Astrocyte of the cerebellum (primary cell): ENCODE results near the gene PRELID3B.

ENCODE experiments used
- DNase-seq: peaks from one replicate; pipeline ENCODE4 v3.0.0-alpha.2; 2011; ENCODE audit warnings: low read depth
- H3K4me3 ChIP-seq: 2 replicates; pipeline ENCODE4 v1.5.1; 2011; ENCODE audit warnings: mild to moderate bottlenecking, low read depth, low read length, moderate library complexity
- in situ Hi-C: cut with HindIII; loops from 2 replicates; pipeline ENCODE4 v1.10.0; 2017; ENCODE audit warnings: low sequenced_read_pairs
- TF ChIP-seq, protein P1 (sequence below): IDR thresholded peaks from 2 replicates; pipeline ENCODE4 v1.5.1; 2012; ENCODE audit warnings: low read length, low read depth, moderate library complexity, mild to moderate bottlenecking; ENCODE audit errors: missing control alignments

PRELID3B gene

DNA sequence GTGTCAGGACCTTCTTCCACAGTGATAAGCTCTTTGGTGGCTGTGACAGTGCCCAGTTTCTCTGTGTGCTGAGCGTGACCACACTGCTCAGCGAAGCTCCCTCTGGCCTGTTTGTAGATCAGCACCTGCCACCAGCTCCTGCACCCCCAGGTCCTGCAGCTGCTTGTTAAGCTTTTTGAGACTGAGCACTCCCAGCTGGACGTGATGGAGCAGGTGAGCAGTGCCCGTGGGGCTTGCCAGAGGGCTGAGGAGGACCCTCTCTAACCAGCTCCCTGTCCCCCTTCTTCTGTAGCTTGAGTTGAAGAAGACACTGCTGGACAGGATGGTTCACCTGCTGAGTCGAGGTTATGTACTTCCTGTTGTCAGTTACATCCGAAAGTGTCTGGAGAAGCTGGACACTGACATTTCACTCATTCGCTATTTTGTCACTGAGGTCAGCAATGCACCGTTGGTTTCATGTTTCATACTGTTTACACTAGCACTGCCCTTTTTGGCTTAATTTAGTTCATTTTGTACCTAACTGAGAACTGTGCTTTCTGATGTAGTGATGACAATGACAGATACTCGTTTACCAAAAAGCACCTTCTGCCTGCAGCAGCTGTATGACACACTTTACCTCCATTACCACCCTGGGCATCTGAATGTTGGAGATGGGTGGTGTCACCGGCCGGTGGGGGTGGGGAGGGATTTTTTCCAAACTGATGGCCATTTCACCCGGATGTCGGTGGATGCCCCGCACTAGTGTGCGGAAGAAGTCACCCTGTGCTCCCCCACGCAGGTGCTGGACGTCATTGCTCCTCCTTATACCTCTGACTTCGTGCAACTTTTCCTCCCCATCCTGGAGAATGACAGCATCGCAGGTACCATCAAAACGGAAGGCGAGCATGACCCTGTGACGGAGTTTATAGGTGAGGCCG lies 49.0 kb downstream of the PRELID3B start:
- DNase-seq = no peak
- TF ChIP-seq, protein P1, sequence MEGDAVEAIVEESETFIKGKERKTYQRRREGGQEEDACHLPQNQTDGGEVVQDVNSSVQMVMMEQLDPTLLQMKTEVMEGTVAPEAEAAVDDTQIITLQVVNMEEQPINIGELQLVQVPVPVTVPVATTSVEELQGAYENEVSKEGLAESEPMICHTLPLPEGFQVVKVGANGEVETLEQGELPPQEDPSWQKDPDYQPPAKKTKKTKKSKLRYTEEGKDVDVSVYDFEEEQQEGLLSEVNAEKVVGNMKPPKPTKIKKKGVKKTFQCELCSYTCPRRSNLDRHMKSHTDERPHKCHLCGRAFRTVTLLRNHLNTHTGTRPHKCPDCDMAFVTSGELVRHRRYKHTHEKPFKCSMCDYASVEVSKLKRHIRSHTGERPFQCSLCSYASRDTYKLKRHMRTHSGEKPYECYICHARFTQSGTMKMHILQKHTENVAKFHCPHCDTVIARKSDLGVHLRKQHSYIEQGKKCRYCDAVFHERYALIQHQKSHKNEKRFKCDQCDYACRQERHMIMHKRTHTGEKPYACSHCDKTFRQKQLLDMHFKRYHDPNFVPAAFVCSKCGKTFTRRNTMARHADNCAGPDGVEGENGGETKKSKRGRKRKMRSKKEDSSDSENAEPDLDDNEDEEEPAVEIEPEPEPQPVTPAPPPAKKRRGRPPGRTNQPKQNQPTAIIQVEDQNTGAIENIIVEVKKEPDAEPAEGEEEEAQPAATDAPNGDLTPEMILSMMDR = no peak
- no peak overlapping the region for H3K4me3 ChIP-seq
- in situ Hi-C loops = no loop called here

DNA sequence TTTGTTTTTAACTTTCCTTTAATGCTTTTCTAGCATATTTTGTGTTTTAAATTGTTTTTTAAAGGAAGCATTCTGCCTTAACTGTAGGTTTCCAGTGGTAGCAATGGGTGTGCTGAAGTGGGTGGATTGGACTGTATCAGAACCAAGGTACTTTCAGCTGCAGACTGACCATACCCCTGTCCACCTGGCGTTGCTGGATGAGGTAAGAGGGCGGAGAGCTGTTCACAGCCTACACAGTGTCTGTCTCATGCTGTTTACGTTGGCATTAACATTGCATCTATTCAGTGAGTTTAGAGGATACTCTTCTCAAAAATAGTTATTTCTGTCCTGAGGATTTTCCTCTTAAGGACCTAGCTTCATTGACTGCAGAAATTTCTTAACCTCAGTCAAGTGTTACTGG lies 49.7 kb downstream of the PRELID3B start:
- in situ Hi-C loops = no loop called here
- DNase-seq = no peak

DNA sequence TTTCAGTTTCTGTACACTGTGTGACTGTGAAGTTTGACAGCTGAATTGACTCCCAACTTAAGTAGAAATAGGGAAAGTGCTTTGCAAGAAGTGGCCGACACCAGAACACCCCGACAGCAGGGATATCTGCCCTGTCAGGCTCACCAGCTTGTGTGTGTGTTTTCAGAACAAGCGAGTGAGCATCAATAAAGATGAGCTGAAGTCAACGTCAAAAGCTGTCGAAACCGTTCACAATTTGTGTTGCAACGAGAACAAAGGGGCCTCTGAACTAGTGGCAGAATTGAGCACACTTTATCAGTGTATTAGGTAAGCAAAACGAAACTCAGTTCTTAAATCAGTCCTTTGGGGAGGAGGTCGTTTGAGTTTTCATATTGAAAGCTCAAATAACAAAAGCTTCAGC lies 50.9 kb downstream of the PRELID3B start:
- no peak overlapping the region for H3K4me3 ChIP-seq
- TF ChIP-seq, protein P1 = no peak
- no peak for DNase-seq
- in situ Hi-C loops = no loop called here

More for the DNA sequence above, 49.7 kb downstream of the PRELID3B start:
- no peak overlapping the region for H3K4me3 ChIP-seq
- TF ChIP-seq, protein P1 = no peak

DNA sequence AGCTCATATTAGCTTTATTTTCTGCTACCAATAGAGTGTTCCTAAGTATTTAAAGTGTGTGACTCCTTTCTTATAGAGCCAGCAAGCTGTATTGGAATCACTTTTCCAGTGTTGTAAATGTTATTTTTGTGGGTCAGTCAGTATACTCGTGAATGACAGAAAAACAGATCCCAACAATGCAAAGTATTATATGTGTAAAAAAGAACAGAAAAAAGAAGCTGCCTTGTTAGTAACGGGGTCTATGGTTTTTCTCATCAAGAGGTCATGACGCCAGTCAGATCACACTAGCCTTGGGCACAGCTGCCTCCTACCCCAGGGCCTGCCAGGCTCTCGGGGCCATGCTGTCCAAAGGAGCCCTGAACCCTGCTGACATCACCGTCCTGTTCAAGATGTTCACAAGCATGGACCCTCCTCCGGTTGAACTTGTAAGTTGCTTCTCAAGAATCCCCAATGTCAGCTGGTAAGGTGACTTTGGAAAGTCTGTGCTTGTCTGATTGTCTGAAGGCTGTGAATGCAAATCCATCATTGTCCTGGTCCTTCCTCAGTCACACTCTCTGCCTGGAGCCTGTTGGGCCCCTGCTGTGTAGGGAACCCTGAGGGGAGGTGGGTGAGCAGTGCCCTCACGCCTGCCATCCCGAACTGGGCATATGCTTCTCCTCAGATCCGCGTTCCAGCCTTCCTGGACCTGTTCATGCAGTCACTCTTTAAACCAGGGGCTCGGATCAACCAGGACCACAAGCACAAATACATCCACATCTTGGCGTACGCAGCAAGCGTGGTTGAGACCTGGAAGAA lies 51.7 kb downstream of the PRELID3B start:
- DNase-seq = no peak
- H3K4me3 ChIP-seq = no peak overlapping the region
- in situ Hi-C loops = no loop called here
- TF ChIP-seq, protein P1 = no peak

DNA sequence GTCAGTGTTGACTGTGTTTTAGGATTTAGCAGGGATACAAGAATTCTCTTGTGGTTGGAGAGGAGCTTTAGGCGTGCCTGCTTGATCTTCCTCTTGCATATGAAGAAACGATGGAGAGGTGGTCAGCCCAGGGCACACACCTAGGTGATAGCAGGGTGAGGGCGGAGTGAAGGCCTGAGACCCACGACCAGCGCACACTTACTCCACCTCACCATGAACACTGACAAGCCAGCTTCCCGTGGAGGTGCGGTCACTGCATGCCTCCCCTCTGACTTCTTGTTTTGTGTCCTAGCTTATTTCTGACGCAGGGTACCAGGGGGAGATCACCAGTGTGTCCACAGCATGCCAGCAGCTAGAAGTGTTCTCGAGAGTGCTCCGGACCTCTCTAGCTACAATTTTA lies 53.4 kb downstream of the PRELID3B start:
- H3K4me3 ChIP-seq = no peak overlapping the region
- no peak for DNase-seq
- TF ChIP-seq, protein P1 = no peak
- in situ Hi-C loops = no loop called here

DNA sequence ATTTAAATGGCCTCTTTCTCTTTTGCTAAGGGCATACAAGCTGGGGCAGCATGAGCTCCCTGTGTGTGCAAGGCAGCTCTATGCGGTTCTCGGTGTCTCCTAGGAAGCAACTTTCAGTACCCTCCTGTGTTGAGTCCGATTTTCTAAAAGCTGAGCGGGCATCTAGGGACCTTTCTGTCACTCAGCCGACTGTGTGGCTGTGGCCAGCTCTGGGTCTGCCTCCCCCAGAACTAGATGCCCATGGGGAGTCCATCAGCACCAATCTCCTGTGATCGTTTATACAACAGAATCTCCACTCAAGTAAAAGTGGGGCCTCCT lies 54.1 kb downstream of the PRELID3B start:
- TF ChIP-seq, protein P1 = no peak
- DNase-seq = no peak
- no peak overlapping the region for H3K4me3 ChIP-seq
- in situ Hi-C loops = no loop called here
